ENCODE data around the gene FOLR1.
A peak's percentile ranks its signal among the peaks of the same experiment; 100 is the strongest.

Gene FOLR1

DNA sequence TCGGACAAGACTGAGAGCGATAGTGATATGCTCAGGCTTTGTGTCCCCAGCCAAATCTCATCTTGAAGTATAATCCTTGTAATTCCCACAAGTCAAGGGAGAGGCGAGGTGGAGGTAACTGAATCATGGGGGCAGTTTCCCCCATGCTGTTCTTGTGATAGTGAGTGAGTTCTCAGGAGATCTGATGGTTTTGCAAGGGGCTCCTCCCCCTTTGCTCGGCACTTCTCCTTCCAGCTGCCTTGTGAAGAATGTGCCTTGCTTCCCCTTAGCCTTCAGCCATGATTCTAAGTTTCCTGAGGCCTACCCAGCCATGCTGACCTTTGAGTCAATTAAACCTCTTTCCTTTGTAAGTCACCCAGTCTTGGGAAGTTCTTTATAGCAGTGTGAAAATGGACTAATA lies 17.2 kb downstream of the FOLR1 start:
- no peak overlapping the region for H3K4me3 ChIP-seq (ENCODE audit: low read depth, low read length)
- TF ChIP-seq CTCF (IDR thresholded peaks at IDR 0.05; ENCODE audit: borderline replicate concordance, insufficient read depth, low read depth, low read length) = no peak

- no peak within 1 kb of the TSS for H3K4me3 ChIP-seq (ENCODE audit: low read depth, low read length)
- no peak for TF ChIP-seq CTCF (IDR thresholded peaks at IDR 0.05; ENCODE audit: borderline replicate concordance, insufficient read depth, low read depth, low read length)
Observed at GRCh38 chr11:72216638-72217037, 24.7 kb downstream of the FOLR1 start, which contains the start of gene FOLR2. Gene FOLR2, plus strand, starts transcription at chr11:72216794. Its CDS starts 1,791 bp downstream, at chr11:72218585.

DNA sequence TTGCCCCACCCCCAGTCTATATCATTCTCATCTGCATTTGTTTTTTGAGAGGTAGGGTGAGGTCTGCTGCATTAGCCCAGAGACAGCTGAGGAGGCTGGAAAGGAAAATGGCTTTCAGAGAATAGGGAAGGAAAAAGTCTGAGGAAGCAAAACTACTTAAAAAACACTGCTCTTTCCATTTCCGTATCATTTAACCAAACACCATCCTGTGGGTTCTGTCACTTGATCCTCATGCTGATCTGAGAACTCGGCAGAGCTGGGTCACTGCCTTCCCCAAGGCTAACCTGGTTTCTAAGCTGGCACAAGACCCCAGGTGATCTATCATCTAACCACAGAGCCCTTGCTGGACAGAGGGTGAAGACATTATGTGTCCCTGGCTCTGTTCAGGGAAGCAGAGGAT lies 25.9 kb downstream of the FOLR1 start:
- no peak overlapping the region for H3K4me3 ChIP-seq (ENCODE audit: low read depth, low read length)
- no peak for TF ChIP-seq CTCF (IDR thresholded peaks at IDR 0.05; ENCODE audit: borderline replicate concordance, insufficient read depth, low read depth, low read length)

GRCh38 chr11:72218251-72218745 lies 26.4 kb downstream of the FOLR1 start:
- TF ChIP-seq CTCF (IDR thresholded peaks at IDR 0.05; ENCODE audit: borderline replicate concordance, insufficient read depth, low read depth, low read length) = no peak
- no peak overlapping the region for H3K4me3 ChIP-seq (ENCODE audit: low read depth, low read length)

DNA sequence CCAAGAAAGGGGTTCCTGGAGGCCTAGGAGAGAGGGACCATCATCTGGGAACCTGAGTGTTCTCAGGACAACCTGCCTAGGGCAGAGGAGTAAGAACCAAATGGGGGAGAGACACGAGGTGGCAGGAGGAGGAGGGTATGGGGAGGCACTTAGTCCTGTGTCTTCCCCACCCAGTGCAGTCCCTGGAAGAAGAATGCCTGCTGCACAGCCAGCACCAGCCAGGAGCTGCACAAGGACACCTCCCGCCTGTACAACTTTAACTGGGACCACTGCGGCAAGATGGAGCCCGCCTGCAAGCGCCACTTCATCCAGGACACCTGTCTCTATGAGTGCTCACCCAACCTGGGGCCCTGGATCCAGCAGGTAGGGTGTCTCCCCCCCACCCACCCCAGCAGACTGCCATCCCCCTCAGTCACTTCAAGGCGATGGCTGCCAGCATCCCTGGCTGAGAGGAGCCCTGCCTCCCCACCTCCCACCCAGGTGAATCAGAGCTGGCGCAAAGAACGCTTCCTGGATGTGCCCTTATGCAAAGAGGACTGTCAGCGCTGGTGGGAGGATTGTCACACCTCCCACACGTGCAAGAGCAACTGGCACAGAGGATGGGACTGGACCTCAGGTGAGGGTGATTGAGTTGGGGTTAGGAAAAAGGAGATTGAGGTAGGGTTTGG lies 28.9 kb downstream of the FOLR1 start:
- TF ChIP-seq CTCF (IDR thresholded peaks at IDR 0.05; ENCODE audit: borderline replicate concordance, insufficient read depth, low read depth, low read length) = no peak
- no peak overlapping the region for H3K4me3 ChIP-seq (ENCODE audit: low read depth, low read length)

DNA sequence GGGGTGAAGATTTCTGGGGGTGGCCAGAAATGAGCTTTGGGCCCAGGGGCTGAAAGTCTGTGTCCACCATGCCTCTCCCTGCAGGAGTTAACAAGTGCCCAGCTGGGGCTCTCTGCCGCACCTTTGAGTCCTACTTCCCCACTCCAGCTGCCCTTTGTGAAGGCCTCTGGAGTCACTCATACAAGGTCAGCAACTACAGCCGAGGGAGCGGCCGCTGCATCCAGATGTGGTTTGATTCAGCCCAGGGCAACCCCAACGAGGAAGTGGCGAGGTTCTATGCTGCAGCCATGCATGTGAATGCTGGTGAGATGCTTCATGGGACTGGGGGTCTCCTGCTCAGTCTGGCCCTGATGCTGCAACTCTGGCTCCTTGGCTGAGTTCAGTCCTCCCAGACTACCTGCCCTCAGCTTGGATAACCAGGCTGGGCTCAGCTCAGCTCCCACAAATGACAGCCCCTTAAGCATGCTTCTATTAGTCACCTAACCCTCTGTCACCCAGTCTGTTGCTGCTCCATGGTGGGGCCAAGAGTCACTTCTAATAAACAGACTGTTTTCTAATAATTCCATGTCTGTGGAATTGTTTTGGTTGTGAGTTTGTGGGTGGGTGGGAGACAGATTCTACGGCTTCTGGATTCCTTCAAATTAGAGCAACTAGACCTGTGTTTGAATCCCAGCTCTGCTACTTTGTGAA lies 29.6 kb downstream of the FOLR1 start:
- peak overlapping the region; percentile 7 for H3K4me3 ChIP-seq (ENCODE audit: low read depth, low read length)

More for the DNA sequence above, 29.6 kb downstream of the FOLR1 start:
- no peak for TF ChIP-seq CTCF (IDR thresholded peaks at IDR 0.05; ENCODE audit: borderline replicate concordance, insufficient read depth, low read depth, low read length)
